Natural killer cell treated with Interleukin-12 subunit alpha and Interleukin-12 subunit beta and Interleukin-15 and Interleukin-18, amount 100 ng/mL, for 72 hours (primary cell): ENCODE results near the gene DPP6. TPM values are rescaled to one million over a fixed set of nuclear protein-coding genes. Genes with fewer than 3 reads are reported as not detected.
"Not testable (repeated sequence)": the region's sequence is repeated elsewhere in the genome, so short reads cannot be mapped to it uniquely, and the experiment has no call there.

Source experiments
- ATAC-seq, 2 donors: fragments of 150-1000 bp; cut with Tn5 transposase in 1 of 2; sonication (Bioruptor Pico), chemical (Tn5 transposase) in 1 of 2; 2 replicates each; pipeline ENCODE4 v1.10.0; 2021
- DNase-seq: peaks from one replicate; pipeline ENCODE4 v3.0.0; 2022; ENCODE audit warnings: low spot score
- H3K27ac Mint-ChIP-seq, 2 donors: 1 replicate in 1 of 2; 2 replicates in 1 of 2; pipeline ENCODE4 v1.8.0; 2022; ENCODE audit warnings: mixed read lengths in 2 of 2, mild to moderate bottlenecking in 1 of 2, moderate library complexity in 1 of 2
- H3K27me3 Mint-ChIP-seq, 2 donors: 1 replicate in 1 of 2; 2 replicates in 1 of 2; pipeline ENCODE4 v1.8.0; 2022; ENCODE audit warnings: mixed read lengths in 2 of 2
- H3K36me3 Mint-ChIP-seq: one replicate; pipeline ENCODE4 v1.8.0; 2022; ENCODE audit warnings: mixed read lengths
- H3K4me1 Mint-ChIP-seq, 2 donors: 1 replicate in 1 of 2; 2 replicates in 1 of 2; pipeline ENCODE4 v1.8.0; 2022; ENCODE audit warnings: low read depth in 2 of 2, mixed read lengths in 2 of 2, mild to moderate bottlenecking in 1 of 2
- H3K4me3 Mint-ChIP-seq: one replicate; pipeline ENCODE4 v1.8.0; 2022; ENCODE audit warnings: mixed read lengths
- H3K9me3 Mint-ChIP-seq: 2 replicates; pipeline ENCODE4 v1.8.0; 2022; ENCODE audit warnings: mixed read lengths
- total RNA-seq, 2 donors: library from RNA; stranded (reverse); gene quantifications; one replicate each; pipeline ENCODE4 v1.2.3, GENCODE V29; 2022

The DPP6 gene
- not detected for total RNA-seq

DNA sequence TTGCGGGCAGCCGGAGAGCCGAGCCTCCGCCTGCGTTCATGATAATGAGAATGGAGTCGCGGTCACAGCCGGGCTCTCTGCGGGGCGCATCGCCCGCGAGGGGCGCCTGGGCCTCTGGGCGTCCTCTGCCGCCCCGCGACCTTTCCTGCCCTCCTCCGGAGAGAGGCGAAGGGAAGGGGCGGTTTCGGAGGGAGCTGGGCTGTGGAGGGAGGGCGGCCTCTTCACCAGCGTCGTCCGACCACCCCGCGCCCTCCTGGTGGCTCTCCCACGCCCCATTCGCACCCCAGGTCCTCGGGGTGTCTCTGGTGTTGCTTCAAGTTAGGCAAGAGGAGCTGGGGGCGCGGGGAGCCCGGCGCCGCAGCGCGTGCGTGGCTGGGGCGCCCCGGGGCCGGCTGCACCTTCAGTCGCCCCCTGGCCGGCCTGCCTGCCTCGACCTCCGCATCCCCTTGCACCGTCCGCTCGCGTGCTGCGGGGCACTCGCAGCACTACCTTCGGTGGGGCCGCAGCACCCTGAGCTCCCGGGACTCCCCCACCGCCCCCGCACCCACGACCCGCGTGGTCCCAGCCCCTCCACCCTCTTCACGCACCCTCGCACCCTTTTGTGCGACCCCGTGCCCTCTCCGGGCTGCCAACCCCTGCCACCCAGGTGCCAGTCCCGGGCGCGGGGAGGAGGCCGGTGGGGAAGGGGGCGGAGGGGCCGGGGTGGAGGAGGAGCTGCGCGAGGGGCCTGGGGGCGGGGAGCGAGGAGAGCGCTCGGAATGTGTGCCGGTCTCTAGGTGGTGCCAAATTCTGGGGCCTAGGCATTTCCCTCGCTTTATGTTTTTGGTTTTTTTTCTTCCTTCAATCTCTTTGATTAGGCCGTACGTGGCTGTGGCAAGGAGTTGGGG lies at the start of gene DPP6:
Gene DPP6, plus strand, starts transcription at position 756 of the 887 bp plus-strand sequence.
- H3K4me1 Mint-ChIP-seq, H3K27ac Mint-ChIP-seq, H3K9me3 Mint-ChIP-seq, H3K4me3 Mint-ChIP-seq, ATAC-seq, H3K36me3 Mint-ChIP-seq, DNase-seq: not testable (repeated sequence)
- H3K27me3 Mint-ChIP-seq: peaks cover 0 to 10% of the 10 kb centered on the region in 2 donors

DNA sequence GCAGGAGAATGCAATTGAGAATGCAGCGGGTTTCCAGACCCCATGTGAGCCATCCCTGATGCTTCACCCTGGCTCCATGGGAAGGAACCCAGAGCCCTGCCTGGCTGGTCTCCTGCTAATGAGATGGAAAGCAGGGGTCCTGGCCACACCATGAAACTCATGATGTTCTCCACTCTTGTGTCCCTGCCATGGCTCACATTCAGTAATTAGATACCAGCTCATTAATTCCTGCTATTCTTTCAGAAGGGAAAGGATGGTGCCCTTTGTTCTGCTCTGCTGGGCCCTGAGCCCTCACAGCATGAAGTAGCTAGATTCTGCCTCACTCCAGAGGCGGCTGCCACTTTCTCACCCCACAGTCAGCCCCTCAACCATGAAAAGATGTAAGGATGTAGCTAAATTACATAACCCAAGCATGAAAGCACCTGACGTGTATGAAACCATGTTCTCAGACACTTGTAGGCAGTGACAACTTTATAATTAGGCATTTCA lies 42.7 kb upstream of the DPP6 start:
- not testable (repeated sequence) for ATAC-seq, H3K27ac Mint-ChIP-seq, DNase-seq, H3K36me3 Mint-ChIP-seq, H3K4me3 Mint-ChIP-seq, H3K27me3 Mint-ChIP-seq, H3K9me3 Mint-ChIP-seq, H3K4me1 Mint-ChIP-seq

DNA sequence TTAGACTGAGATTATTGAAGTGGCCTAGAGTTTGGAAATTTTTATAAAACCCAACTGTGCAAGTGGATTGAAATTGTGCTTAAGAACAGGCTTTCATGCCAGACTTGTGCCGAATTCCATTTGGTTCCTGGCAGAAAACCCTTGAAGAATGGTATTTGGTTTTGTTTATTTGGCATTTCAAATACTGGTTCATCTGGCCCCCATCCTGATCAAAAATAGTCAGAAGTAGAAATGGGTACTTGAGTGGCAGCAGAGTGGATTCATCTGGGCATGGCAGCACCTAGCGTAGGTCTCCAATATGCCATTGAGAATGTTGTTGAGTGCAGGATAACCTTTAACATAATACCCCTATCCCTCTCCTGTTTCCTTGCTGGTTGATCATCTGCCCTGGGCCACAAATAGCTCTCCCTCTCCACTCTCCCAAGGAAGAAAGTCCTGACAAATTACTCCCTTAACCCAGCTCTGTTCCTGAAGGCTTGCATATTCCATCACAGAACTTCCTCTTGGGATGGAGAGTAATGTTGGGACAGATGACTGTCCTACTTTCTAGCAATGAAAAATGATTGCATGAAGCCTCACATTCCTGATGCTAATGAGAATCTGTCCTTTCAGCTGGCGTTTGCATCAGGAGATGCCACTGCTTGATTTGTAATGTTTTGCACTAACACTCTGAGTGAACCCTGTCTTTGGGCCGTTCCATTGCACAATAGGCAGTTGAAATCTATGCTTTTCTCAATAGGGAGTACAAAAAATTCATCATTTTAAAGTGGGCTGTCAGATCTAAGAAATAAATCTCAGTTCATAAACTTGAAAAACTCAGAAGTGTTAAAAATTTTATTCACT lies 41.3 kb upstream of the DPP6 start:
- not testable (repeated sequence) for ATAC-seq, H3K36me3 Mint-ChIP-seq, H3K4me3 Mint-ChIP-seq, DNase-seq, H3K27ac Mint-ChIP-seq, H3K4me1 Mint-ChIP-seq, H3K27me3 Mint-ChIP-seq, H3K9me3 Mint-ChIP-seq

DNA sequence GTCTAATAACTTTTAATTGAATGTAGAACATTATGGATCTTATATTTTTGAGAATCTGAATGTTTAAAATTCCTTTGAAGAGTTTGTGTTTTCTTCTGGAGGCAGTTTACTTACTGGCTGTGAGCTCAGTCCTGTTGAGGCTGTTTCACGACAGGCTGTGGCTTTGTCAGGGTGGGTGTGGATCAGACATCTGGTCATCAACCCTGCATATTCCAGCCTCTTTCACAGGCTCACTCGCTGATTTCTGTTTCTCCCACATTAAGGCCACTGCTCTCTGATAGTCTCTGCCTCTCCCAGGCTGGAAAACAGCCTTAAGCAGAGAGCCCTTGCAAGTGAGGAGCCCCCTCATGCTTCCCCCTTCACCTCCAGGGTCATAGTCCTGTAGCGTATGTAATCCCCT lies 39.4 kb upstream of the DPP6 start:
- ATAC-seq, H3K36me3 Mint-ChIP-seq, H3K27ac Mint-ChIP-seq, H3K27me3 Mint-ChIP-seq, H3K9me3 Mint-ChIP-seq, H3K4me3 Mint-ChIP-seq, H3K4me1 Mint-ChIP-seq, DNase-seq: not testable (repeated sequence)

DNA sequence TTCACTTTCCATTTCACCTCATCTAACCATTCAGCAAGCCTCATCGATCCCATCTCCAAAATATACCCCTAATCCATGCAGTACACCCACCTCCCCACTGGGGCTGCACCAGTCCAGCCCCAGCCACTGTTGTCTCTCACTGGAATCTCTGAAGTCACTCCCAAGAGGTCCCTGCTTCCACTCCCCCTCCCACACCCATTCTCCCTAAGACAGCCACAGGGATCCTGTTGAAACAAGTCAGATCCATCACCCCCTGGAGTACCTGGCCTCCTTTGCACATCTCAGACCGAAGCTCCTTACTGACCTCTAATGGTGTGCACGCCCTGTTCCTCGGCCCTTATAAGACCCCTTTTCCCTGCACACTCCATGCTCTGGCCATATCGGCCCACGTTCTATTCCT lies 36.6 kb upstream of the DPP6 start:
- not testable (repeated sequence) for H3K4me1 Mint-ChIP-seq, DNase-seq, H3K27me3 Mint-ChIP-seq, ATAC-seq, H3K36me3 Mint-ChIP-seq, H3K4me3 Mint-ChIP-seq, H3K27ac Mint-ChIP-seq
- H3K9me3 Mint-ChIP-seq: peaks cover 11% of the 10 kb centered on the region

DNA sequence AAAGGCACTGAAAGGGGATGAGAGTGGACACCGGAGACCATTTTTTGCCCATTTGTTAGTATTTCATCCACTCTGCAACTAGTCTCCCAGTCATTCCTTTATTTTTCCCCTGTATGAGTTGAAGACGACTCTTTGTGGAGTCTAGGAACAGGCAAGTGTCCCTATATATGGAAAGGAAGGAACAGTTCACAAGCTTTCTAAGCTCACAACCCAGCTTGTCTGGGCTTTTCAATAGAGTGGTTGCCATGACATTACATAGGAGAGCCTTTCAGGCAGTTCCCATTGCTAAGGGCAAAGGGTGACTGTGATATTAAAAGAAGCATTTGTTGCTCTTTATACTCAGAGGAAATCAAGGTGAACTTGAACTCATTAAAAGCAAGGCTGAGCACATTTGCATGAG lies 33.8 kb upstream of the DPP6 start:
- ATAC-seq, H3K4me3 Mint-ChIP-seq, H3K27me3 Mint-ChIP-seq: not testable (repeated sequence)

DNA sequence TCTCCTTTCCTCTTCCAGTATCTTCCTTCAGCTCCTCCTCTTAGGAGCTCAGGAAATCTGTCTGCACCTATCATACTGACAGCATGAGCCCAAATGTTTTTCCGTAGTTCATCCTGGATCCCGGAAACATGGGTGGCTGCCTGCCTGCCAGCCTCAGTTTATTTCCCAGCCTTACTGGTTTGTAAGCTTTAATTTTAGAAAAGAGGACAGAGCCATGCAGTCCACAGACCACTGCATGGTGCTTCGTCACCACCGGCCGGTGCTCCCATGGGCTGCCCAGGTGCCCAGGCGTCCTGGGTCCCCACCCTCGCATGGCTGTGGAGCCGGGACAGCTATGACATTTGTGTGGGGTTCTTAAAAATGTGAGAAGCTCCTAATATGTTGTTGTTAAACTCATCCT lies 24.4 kb upstream of the DPP6 start:
- H3K27ac Mint-ChIP-seq, H3K9me3 Mint-ChIP-seq, DNase-seq, H3K4me1 Mint-ChIP-seq, H3K36me3 Mint-ChIP-seq, H3K4me3 Mint-ChIP-seq, H3K27me3 Mint-ChIP-seq: not testable (repeated sequence)
- ATAC-seq: peak in 1 of 2 donors; percentile 22

More for the DNA sequence above, 33.8 kb upstream of the DPP6 start:
- not testable (repeated sequence) for H3K4me1 Mint-ChIP-seq, DNase-seq, H3K36me3 Mint-ChIP-seq, H3K27ac Mint-ChIP-seq
- peaks cover 13% of the 10 kb centered on the region for H3K9me3 Mint-ChIP-seq

DNA sequence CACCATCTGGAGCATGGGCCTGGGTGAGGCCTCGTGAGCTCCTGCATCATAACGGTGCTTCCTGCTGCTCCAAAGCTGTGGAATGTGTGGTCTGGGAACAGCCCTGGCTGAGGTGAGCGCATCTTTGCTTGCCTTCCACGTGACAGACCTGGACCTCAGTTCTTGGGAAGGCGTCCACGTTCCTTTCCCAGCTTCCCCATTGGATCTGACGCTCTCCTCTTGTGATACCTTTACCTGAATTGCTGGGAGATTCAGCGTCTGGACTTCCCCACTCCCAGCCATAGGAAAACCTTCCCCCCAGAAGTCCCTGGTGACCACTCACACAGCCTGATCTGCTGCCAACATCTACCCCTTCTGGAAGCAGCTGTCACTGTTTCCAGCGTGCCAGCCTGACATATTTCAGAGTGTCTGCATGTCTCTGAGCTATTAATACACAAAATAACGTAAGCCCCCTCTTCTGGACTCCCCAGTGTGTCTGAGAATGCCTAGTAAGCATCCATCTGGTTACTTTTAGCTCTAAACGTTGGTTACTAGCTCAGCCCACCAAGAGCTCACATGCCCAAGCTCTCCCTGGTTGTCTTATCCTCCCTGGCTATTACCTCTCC lies 21.6 kb upstream of the DPP6 start:
- not testable (repeated sequence) for H3K4me3 Mint-ChIP-seq, H3K4me1 Mint-ChIP-seq, ATAC-seq, H3K27me3 Mint-ChIP-seq, DNase-seq, H3K9me3 Mint-ChIP-seq, H3K36me3 Mint-ChIP-seq, H3K27ac Mint-ChIP-seq

DNA sequence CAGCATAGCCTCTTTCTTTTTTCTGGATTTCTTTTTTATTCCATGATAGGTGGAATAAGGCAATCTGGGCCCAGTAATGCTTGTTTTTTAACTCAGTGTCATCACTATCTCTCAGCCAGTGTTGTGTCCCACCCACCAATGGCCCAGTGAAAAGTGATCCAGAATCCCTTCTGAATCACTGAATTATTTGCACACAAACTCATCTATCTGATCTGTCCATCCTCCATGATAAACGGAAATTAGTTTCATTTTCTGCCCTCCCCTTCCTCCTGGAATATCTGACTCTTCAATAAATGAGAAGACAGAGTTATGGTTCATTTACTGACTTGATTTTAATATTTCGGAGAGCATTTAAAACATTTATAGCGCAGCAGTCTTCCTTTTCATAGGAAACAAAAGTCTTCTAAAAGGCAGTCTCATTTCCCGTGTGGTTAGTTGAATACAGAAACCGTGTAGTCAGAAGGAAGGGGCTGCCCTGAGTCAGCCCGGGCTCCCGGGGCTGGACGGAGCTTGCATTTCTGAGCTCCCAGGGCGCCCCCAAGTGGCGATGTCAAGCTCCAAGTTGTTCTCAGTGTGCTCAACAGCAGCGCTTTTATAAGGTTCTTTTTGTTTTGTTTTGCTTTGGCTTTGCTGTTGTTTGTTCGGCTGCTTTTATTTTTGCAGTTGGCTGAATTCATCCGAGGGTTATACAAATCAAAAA lies 12.6 kb upstream of the DPP6 start:
- H3K9me3 Mint-ChIP-seq, H3K36me3 Mint-ChIP-seq, H3K4me1 Mint-ChIP-seq, DNase-seq, H3K27ac Mint-ChIP-seq, H3K4me3 Mint-ChIP-seq, H3K27me3 Mint-ChIP-seq: not testable (repeated sequence)
- ATAC-seq: peak; percentile 85 to 89

DNA sequence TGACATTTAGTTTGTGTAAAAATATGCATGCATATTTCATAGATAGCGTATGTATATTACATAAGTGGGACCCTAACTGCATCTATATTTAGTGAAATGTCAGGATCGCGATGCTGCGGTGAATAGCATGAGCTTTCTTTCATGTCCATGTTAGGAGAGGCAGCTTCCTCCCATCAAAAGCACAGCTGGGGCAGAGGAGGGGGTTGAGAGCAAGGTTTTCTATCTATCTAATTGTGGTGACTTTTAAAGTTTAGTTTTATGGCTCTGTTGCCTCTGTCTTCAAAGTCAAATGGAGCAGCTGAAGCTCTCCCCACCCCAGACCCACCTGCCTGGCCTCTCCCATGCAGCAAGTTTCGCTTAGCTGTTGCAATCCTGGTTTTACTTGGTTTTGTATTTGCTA lies 1.8 kb upstream of the DPP6 start:
- not testable (repeated sequence) for H3K4me1 Mint-ChIP-seq, ATAC-seq, DNase-seq, H3K27ac Mint-ChIP-seq, H3K9me3 Mint-ChIP-seq, H3K4me3 Mint-ChIP-seq, H3K36me3 Mint-ChIP-seq
- peaks cover 0 to 10% of the 10 kb centered on the region in 2 donors for H3K27me3 Mint-ChIP-seq

DNA sequence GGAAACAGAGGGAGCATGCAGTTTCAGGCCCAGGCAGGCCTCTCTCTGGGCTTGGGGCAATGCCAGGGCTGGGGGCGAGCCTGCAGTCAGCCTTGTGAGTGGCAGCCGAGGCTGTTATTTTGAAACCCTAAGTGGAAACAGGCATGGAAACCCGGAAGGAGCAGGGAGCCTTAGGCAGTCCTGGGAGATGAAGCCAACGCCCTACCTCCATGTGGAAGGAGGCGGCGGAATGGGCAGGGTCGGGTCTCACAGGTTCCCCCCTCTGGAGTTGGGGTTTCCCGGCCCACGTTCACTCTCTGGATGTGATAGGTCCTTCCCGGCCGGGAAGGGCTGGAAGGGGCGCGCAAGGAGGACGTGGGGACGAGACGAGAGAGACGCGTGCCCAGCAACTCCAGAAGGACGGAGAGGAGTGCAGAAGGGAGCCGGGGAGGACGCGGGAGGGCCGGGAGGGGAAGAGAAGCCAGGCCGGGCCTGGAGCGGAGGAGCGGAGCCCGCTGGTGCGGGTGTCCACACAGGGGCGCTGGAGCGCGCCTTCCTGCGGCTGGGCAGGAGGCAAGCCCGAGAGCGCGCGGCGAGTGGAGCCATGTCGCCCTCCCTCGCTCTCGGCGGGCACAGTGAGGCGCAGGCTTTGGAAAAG lies 1.1 kb upstream of the DPP6 start:
- not testable (repeated sequence) for DNase-seq, H3K9me3 Mint-ChIP-seq, H3K27ac Mint-ChIP-seq, H3K36me3 Mint-ChIP-seq, H3K4me3 Mint-ChIP-seq, H3K4me1 Mint-ChIP-seq
- ATAC-seq: peak; percentile 62 to 74
- peaks cover 0 to 10% of the 10 kb centered on the region in 2 donors for H3K27me3 Mint-ChIP-seq

DNA sequence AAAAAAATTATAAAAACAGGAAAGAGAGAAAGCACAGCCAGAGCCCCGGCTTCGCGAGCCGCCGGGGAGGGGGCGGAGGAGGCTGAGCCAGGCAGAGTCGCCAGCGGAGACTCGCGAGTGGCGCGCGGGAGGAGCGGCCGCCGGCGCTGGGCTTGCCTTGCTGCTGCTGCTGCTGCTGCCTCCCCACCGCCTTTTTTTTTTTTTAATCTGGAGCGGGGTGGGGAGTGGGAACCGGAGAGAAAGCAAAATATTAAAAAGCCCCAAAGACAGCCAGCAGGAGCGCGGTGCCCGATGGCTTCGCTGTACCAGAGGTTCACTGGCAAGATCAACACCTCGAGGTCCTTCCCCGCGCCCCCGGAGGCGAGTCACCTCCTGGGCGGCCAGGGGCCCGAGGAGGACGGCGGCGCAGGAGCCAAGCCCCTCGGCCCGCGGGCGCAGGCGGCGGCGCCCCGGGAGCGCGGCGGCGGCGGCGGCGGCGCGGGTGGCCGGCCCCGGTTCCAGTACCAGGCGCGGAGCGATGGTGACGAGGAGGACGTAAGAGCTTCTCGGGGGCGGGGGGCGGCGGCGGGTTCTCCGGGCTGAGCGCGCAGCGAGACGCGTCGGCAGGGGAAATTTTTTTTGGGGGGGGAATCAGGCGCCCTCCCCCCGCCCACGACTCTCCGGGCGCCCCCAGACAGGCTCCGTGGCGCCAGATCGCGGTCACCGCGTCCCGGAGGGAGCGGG lies 493 bp downstream of the DPP6 start:
- H3K4me1 Mint-ChIP-seq, ATAC-seq, DNase-seq, H3K36me3 Mint-ChIP-seq, H3K9me3 Mint-ChIP-seq, H3K27ac Mint-ChIP-seq, H3K4me3 Mint-ChIP-seq: not testable (repeated sequence)
- H3K27me3 Mint-ChIP-seq: peaks cover 0 to 10% of the 10 kb centered on the region in 2 donors
